RPMI7951 (cell line): Measurements from ENCODE around the gene LRRFIP2. TPM values are rescaled to one million over a fixed set of nuclear protein-coding genes. Genes with fewer than 3 reads are reported as not detected.

Experiments
- DNase-seq: peaks from one replicate; pipeline ENCODE4 v3.0.0-alpha.2; 2012; ENCODE audit warnings: low read depth
- total RNA-seq: library from RNA; depleted of rRNA; stranded (reverse); fragments of >200 nt; shearing (Covaris generic); gene quantifications from 2 replicates; pipeline ENCODE4 v1.2.3, GENCODE V29; 2014

The LRRFIP2 gene
- total RNA-seq, 1 experiment from 2014 or later = 77.5 TPM

DNA sequence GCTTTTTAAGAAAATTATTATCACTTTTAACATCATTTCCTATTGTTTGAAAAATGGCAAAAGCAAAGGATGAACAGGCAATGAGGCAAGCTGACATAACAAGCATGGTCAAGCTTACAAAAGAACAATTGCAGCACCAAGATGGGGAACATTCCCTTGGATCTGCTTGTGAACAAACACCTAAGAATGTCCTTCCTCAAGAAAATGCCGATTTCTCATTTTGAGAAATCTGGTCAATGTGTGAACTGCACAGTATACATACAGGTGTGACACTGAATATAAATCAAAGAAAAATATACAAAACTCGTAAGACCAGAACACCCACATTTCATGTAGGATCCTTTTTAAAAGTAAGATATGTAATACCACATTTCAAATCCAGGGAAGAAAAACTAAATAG is 58.9 kb downstream of the LRRFIP2 start:
- peak; percentile 16 for DNase-seq

DNA sequence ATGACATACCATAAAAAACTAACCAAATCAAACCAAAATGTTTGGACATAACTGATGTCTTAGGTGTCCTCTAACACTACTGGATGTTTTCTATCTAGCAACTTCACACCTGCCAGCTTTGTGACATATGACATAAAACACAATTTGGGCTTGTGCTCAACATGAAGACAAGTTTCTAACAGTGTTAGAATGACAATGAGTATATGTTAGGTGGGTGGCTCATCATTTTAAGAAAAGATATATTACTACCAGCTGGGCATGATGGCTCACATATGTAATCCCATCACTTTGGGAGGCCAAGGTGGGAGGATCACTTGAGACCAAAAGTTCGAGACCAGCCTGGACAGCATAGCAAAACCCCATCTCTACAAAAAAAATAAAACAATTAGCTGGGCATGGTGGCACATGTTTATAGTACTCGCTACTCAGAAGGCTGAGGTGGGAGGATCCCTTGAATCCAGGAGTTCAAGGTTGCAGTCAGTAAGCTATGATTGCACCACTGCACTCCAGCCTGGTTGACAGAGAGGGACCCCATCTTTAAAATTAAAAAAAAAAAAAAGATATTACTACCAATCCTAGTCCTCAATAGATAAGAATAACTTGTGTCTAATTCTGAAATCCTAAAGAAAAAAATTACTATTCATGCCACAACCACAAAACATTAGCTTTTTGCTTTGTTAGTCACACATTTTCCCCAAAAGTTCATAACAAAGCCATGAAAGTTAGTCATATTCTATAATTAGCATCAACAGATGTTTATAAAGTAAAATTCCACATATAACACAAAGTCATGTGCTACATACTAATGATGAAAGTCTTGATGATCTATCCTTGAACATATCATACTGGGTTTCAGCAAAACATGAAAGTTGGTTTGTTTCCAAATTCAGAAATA is 59.9 kb downstream of the LRRFIP2 start:
- DNase-seq = peak; percentile 81

DNA sequence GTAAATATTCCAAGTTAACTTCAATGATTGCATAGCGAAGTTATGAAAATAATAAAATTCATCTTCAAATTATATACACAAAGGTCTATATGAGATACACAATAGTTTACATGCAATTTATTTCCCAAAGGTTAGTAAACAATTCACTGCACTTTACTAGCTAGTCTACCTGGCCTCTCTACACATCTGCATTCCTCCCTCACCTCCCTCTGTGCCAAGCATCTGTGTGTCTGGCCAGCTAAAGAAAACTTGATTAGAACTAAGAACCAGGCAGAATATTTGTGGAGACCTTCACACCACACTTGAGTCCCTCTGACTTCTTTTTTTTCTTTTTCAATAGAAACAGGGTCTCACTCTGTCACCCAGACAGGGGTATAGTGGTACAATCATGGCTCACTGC is 61.4 kb downstream of the LRRFIP2 start:
- DNase-seq = no peak

DNA sequence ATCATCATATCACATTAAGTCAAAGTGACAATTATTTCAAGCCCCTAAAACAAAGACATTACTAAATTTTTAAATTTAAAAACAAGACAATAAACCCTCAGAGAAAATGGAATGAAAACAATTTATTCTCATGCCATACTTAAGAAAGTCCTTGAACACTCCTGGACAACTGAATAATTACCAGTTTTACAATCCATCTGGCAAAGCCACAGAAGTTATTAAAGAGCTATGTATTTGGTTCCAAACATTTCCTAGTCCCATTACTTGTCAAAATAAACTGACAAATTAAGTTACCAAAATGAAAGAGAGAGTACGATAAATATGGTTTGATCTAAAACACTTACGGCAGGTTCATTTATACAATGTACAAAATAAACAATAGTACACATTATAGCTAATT is 63.2 kb downstream of the LRRFIP2 start:
- DNase-seq = no peak

DNA sequence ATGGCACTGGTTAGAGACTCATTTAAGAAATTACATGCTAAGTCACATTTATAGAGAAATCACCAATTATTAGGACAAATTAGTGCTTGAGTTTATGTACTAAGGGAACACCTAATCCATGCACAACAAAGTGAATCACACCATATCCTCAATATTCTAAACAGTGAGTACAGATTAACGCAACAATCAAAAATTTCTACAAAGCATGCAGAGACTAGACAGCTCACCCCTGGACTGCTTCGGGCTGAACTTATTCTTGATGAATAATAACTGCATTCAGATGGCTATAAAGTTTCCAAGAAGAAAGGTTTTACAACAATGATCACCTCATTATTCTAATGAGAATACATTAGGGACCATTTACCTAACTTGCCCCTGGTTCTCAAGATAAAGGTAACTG is 66.5 kb downstream of the LRRFIP2 start:
- DNase-seq = no peak

DNA sequence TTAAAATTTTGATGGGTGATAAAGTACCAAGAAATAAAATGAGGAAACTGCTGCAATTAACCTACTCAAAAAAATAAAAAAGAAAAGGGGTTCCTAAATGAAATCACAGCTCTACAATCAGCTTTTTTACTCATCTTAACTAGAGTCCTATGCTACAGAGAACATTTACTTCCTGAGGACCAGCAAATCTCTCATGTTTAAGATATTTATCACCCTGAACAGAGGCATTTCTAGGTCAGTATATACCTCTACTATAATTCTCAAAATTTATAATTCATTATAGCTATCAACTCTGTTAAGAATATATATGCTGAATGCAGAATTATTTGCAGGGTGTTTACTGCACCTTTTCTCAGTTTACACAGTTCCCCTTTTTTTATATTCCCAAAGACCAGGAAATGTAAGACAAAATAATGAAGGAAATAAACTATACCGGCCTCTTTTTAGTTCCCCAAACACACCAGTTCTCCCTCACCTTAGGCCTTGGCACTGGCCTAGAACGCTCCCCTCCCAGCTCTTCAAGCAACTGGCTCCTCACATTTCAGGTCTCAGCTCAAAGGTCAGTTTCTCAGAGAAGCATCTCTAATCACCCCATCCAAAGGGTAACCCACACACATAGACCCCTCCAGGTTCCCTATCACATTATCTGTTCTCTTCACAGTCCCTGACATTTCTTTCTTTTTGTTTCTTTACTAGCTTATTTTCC is 71.1 kb downstream of the LRRFIP2 start:
- DNase-seq = no peak

DNA sequence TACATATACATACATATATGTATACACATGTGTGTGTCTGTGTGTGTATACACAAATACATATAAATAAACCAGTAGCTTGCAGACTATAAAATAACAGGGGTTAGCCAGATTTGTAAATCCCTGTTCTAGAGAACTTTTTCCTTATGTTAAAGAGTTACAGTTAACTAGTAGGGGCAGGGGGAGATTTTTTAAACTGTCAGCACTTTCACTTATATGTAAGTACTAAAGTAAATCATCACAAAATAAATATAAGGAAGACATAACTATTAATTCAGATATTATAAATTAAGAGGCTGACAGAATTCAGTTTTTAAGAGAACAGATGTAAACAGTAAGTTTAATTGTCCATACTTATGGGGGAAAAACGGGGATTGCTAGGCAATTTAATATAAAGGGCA is 74.0 kb downstream of the LRRFIP2 start:
- DNase-seq = no peak

DNA sequence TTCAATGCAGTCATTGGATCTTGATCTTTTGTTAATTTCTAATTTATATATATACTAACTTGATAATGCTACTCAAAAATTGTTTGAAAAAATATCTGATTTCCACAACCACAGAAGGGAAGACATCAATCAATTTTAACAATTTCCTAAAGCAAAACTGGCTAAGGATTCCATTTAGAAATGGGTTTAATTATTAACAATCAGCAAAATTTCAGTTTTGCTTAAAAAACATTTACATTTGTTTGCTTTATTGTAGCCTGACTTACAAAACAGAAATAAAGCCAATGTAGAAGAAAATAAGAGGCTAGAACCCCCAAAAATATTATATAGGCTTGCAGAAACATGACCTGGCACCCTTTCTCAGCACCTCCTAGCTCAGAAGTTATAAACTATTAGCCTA is 74.9 kb downstream of the LRRFIP2 start:
- DNase-seq = no peak

DNA sequence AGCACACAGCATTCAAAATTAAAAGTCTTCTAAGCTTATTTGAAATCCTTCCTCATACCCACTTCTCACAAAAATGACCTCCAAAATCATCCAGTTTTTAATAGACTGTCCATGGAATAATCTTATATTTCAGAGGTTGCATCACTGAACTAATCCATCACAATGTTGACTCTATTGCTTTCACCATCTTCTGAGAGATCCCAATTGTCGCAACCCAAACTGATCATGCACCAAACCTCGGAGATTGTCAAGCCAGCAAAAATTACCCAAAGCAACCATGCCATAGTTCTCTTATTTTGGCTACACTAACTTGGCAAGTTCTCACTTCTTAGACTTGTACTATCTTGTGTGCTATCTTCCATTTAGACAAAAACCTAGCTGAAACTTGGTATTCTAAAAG is 75.5 kb downstream of the LRRFIP2 start:
- no peak for DNase-seq

DNA sequence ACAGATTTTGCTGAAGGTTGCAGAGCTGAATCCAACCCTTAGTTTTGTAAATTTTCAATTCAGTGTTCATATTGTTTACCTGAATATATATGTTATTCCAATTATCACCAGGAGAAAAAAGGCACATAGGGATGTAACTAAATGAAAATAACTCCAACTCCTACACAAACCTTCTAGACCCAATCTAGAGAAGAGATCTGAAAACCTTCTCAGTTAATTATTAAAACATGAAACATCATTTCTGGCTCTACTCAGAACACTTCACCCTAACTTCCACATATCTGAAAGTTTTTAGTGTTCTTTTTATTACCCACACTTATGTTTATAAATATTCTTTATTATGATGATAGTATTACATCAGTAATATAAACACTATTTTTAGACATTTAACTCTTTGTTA is 76.6 kb downstream of the LRRFIP2 start:
- no peak for DNase-seq

DNA sequence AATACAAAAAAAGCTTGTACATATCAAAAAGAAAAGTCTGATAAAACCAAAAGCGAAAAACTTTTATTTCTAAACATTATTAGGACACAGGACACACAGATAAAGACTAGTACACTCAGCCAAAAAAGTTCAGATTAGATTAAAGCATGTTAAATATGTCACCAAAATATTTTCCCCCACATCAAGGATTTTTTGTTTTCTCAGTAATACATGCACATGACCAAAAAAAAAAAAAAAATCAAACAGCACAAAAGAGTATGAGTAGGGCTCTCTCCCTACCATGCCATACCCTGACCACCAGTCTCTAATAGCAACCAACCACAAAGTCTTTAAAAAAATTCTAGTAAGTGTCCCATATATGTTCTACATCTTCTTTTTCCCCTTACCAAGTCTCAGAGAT is 77.4 kb downstream of the LRRFIP2 start:
- DNase-seq = peak; percentile 17

DNA sequence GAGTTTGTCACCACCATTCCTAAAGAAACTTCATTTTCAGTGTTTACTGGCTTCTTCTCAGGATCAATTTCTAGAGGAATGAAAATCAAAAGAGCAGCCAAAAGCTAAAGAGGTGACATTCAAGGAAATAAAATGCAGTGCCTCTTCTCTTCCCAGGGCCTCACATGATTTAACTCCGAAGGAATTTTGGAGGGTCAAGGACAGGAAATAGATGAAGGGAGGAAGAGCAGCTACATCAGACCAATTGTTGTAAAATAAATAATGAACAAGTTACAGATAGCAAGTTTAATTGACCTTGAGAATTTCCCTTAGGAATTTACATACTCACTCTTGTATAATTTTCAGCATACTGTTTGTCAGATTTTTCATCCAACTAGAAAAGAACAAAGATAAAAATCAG is 78.1 kb downstream of the LRRFIP2 start:
- peak; percentile 67 for DNase-seq

DNA sequence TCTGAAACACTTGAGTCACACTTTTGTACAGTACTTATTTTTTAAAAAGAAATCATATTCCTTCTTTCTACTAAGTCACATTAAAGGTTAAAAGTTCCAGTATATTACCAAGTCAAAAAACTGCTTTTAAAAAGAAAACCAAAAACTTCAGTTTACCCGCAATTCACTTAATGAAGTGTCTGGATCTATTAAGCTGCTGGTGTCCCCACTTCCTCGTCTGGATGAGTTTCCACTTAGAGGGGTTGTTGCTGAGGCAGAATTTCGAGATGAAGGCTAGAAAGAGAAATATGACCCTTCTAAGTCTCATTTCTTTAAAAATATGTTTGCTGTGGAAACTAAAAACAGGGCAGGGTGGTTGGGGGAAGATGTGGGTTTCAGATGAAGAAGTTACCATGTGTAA is 79.7 kb downstream of the LRRFIP2 start:
- DNase-seq = no peak

DNA sequence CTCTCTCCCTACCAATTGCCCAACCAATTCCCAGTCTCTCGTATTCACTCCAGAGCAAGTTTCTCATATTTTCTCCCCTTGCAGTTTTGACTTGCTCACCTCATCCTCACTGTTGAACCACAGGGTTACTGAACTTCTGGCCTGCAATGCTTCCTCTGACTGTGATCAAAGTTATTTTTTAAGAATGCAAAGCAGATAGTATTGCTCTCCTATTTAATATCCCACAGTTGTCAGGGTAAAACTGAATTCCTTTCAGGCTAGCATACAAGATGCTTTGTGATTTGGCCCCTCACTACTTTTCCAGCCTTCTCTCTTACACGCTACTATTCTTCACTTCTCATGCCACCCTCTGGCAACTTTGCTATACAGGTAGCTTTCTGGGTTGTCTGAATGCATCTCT is 80.9 kb downstream of the LRRFIP2 start:
- no peak for DNase-seq

DNA sequence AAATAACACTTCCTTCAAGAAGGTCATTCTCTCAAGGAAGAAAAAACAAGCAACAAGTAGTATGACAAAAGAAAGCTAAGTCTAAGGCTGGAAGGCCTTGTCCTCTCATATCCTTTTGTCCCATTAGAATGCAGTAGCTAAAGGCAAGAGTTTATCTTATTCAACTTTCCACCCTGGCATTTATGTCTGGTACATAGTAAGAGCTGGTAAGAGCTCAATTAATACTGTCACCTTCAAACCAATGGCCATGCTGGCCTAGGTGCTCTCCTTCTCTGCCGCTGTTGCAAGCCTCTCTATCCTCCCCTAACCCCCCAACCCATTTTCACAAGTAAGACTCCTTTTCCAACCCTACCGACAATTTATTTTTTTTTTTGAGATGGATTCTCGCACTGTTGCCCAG is 81.9 kb downstream of the LRRFIP2 start:
- no peak for DNase-seq

DNA sequence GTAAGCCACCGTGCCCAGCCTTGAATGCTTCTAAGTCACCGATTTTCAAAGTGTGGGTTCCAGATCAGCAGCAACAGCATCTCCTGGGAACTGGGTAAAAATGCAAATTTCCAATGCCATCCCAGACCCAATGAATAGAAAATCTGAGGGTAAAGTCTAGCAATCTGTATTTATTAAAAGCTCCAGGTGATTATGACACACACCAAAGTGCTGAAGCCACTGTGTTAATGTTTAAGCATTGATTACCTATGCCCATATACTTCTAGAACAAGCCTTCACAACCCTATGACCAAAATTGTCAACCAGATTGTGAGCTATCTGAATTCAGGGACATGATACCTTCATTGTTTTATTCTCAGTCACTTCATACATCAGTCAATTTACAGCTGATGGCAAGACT is 86.5 kb downstream of the LRRFIP2 start:
- no peak for DNase-seq

DNA sequence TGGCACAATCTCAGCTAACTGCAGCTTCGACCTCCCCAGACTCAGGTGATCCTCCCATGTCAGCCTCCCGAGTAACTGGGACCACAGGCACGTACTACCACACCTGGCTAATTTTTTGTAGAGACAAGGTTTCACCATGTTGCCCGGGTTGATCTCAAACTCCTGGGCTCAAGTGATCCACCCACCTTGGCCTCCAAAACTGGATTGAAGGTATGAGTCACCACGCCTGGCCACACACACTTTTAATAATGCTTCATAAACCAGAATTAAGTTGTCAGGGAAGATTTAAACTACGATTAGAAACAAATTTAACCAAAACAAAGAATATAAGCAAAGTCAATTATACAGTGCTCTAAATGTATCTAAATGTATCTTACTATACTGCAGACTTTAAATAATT is 87.5 kb downstream of the LRRFIP2 start:
- DNase-seq = no peak

DNA sequence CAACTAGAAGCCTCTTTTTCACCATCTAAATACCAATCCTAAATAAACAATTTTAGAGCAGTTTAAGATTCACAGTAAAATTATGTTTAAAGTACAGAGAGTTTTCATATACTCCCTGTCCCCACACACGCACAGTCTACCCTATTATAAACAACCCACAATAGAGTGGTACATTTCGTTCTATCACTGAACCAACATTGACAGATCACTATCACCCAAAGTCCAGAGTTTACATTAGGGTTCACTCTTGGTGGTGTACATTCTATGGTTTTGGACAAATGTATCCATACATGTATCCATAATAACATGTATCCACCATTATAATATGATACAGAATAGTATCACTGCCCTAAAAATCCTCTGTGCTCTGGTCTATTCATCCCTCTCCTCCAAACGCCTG is 92.1 kb downstream of the LRRFIP2 start:
- no peak for DNase-seq

DNA sequence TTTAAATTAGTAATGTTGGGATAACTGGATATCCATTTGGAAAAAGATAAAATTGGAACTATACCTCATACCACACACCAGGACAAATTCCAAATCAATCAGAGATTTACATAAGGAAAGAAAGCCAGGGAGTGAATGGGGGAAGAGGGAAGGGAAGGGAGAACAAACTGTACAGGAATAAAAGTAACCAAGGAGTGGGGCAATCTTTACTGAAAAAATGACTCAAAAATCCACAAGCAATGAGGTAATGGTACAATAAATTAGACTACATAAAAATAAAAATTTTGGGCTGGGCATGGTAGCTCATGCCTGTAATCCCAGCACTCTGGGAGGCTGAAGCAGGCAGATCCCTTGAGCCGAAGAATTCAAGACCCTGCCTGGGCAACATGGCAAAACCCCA is 98.4 kb downstream of the LRRFIP2 start:
- no peak for DNase-seq

DNA sequence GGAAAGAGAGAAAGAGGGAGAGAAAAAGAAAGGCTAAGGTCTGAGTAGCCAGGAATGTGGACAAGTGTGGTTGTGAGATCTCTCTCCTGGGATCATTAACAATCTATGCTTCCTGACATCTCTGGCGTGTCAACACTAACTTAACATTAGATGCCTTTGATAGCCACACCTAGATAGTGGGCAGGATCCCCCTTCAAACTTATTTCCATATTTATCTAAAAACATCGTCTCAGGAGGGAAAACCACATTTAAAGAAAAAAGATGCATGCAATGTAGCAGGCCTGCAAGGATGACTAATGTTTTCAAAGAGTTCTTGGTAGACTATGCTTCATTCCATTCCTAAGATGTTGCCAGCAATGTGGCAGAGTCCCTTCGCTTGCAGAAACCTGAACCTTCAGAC is 100.2 kb downstream of the LRRFIP2 start:
- DNase-seq = peak; percentile 80

DNA sequence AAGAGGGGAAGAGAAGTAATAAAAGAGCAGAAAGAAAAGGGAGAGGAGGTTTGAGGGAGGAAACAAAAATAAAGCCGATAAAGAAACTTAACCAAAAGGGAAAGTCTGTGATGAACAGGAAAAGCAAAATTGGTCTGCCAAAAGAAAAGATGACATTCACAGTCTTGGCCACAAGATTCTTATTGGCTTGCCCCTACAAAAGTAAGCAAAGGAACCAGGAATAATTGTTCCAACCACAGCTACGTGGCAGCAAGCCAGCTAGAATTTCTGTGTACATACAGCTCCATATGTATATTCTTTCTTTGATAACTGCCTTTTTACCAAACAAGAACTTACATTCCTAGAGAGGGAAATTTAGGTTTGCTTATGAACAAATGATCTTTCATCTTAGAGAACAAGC is 101.5 kb downstream of the LRRFIP2 start:
- DNase-seq = peak; percentile 88

DNA sequence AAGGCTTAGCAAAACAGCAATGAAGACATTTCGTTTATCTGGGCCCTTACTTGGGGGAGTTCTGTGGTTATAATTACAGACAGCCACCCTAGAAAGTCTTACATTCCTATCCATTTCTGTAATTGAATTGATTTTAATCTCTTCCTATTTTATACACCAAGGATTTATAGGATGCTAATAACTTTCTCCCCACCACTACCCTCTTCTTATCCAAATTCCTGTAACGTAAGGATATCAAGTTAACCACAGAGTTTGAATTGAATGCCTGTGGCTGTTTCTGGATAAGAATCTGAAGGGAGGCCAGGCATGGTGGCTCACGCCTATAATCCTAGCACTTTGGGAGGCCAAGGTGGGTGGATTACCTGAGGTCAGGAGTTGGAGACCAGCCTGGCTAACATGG is 102.5 kb downstream of the LRRFIP2 start:
- DNase-seq = no peak

DNA sequence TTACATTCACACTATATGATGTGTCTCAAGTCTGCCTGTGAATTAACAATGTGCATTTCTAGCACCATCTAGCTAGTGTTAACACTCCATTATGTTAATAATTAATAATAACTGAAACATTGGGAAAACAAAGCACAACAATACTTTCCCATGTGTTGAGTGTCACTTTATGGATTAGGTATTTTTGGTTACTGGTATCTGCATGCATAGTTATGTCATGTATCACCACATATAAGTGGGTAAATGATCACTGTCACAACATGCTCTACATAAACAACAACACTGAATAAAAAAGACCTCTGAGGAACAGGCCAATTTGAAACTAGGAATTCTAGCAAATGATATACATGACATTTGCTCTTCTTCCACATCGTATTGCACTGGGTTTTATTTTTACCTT is 106.4 kb downstream of the LRRFIP2 start:
- no peak for DNase-seq
